ENCODE data around the gene KDM3B.
"Not testable (repeated sequence)": the region's sequence is repeated elsewhere in the genome, so short reads cannot be mapped to it uniquely, and the experiment has no call there.

KDM3B gene

GRCh38 chr5:138468966-138469539 is 116.6 kb downstream of the KDM3B start:
- no peak for DNase-seq

GRCh38 chr5:138469540-138470321 is 117.2 kb downstream of the KDM3B start:
- peak; percentile 68 for DNase-seq

GRCh38 chr5:138470322-138471051 is 118.0 kb downstream of the KDM3B start:
- no peak for DNase-seq

GRCh38 chr5:138471052-138471361 is 118.5 kb downstream of the KDM3B start:
- no peak for DNase-seq

- DNase-seq: no peak
Measured at GRCh38 chr5:138472353-138472752, 119.9 kb downstream of the KDM3B start.

GRCh38 chr5:138473151-138473550 is 120.7 kb downstream of the KDM3B start:
- not testable (repeated sequence) for DNase-seq

GRCh38 chr5:138476918-138477317 is 124.4 kb downstream of the KDM3B start:
- DNase-seq: no peak

GRCh38 chr5:138482638-138483037 is 130.2 kb downstream of the KDM3B start:
- no peak for DNase-seq

All from CD4-positive, alpha-beta T cell treated with Interferon gamma for 1 hour (primary cell).